ENCODE results near the gene AMOTL1.

AMOTL1 gene

GRCh38 chr11:94767701-94768601, at the start of gene AMOTL1:
Gene AMOTL1, plus strand, starts transcription at chr11:94768356. Its CDS starts 156 bp downstream, at chr11:94768512.
- H3K27me3 ChIP-seq (ENCODE audit: control insufficient read depth in 1 of 2, insufficient read depth in 2 of 2, low read length in 2 of 2), result no peaks in the 10 kb centered on the region
- H3K4me3 ChIP-seq (ENCODE audit: low read length in 2 of 2), result peak within 1 kb of the TSS; percentile 69 to 92
- peaks cover 38% of the 10 kb centered on the region for H3K4me1 ChIP-seq (ENCODE audit: control insufficient read depth, insufficient read depth, low read length)
- H3K27ac ChIP-seq (ENCODE audit: low read length), result peak within 1 kb of the TSS; percentile 95
- H3K9ac ChIP-seq (ENCODE audit: low read length in 2 of 2), result peak within 1 kb of the TSS; percentile 92 to 95
- no peaks in the 10 kb centered on the region for H3K36me3 ChIP-seq (ENCODE audit: control insufficient read depth in 2 of 2, insufficient read depth in 2 of 2, low read length in 2 of 2)
- H3K9me3 ChIP-seq (ENCODE audit: control insufficient read depth in 2 of 2, low read length in 2 of 2), result no peaks in the 10 kb centered on the region

DNA sequence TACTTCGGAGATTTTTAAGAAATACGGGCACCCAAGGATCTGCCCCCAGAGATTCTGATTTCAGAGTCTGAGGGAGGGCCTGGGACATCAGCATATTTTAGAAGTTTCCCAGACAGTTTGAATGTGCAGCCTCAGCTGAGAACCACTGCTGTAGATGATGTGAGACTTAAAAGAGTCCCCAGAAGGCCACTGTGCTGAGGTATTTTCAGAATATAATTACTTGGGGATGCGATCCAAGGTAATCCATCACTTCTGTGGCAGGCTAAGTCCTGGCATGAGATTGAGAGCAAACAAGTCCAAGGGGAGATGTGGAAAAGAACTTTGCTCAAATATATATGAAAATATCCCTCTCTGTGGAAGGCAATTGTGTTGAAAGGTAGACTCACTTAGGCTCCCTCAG, 48.3 kb upstream of the AMOTL1 start:
- no peak overlapping the region for H3K9ac ChIP-seq (ENCODE audit: low read length in 2 of 2)
- H3K4me1 ChIP-seq (ENCODE audit: control insufficient read depth, insufficient read depth, low read length), result no peaks in the 10 kb centered on the region
- no peaks in the 10 kb centered on the region for H3K9me3 ChIP-seq (ENCODE audit: control insufficient read depth in 2 of 2, low read length in 2 of 2)
- H3K27me3 ChIP-seq (ENCODE audit: control insufficient read depth in 1 of 2, insufficient read depth in 2 of 2, low read length in 2 of 2), result no peaks in the 10 kb centered on the region
- no peak overlapping the region for H3K27ac ChIP-seq (ENCODE audit: low read length)
- H3K4me3 ChIP-seq (ENCODE audit: low read length in 2 of 2), result no peak overlapping the region
- no peaks in the 10 kb centered on the region for H3K36me3 ChIP-seq (ENCODE audit: control insufficient read depth in 2 of 2, insufficient read depth in 2 of 2, low read length in 2 of 2)

- H3K4me1 ChIP-seq (ENCODE audit: control insufficient read depth, insufficient read depth, low read length), result no peaks in the 10 kb centered on the region
- no peaks in the 10 kb centered on the region for H3K36me3 ChIP-seq (ENCODE audit: control insufficient read depth in 2 of 2, insufficient read depth in 2 of 2, low read length in 2 of 2)
- no peak overlapping the region for H3K27ac ChIP-seq (ENCODE audit: low read length)
- no peak overlapping the region for H3K4me3 ChIP-seq (ENCODE audit: low read length in 2 of 2)
- no peaks in the 10 kb centered on the region for H3K27me3 ChIP-seq (ENCODE audit: control insufficient read depth in 1 of 2, insufficient read depth in 2 of 2, low read length in 2 of 2)
- H3K9ac ChIP-seq (ENCODE audit: low read length in 2 of 2), result no peak overlapping the region
- H3K9me3 ChIP-seq (ENCODE audit: control insufficient read depth in 2 of 2, low read length in 2 of 2), result no peaks in the 10 kb centered on the region
Observed at GRCh38 chr11:94721565-94722292, 46.4 kb upstream of the AMOTL1 start.

DNA sequence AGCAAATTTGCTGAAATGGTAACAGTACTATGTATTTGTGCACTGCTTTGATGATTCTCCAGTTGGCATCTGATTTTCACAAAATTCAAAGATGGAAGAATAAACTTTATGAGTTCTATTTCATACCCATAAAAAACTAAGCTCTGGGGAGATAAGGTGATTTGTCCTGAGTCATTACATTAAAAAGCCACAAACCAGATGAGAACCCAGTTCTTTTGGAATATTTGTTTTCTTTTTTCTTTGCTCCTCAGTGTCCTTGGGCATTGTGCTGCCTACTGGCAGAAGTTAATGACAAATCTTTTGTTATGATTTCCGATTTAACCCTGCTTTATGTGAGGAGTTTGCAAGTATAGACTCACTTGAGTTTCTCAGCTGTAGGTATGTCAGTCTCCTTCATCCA, 45.4 kb upstream of the AMOTL1 start:
- no peak overlapping the region for H3K4me3 ChIP-seq (ENCODE audit: low read length in 2 of 2)
- no peaks in the 10 kb centered on the region for H3K4me1 ChIP-seq (ENCODE audit: control insufficient read depth, insufficient read depth, low read length)
- no peaks in the 10 kb centered on the region for H3K27me3 ChIP-seq (ENCODE audit: control insufficient read depth in 1 of 2, insufficient read depth in 2 of 2, low read length in 2 of 2)
- H3K9ac ChIP-seq (ENCODE audit: low read length in 2 of 2), result no peak overlapping the region
- no peaks in the 10 kb centered on the region for H3K36me3 ChIP-seq (ENCODE audit: control insufficient read depth in 2 of 2, insufficient read depth in 2 of 2, low read length in 2 of 2)
- H3K9me3 ChIP-seq (ENCODE audit: control insufficient read depth in 2 of 2, low read length in 2 of 2), result no peaks in the 10 kb centered on the region
- no peak overlapping the region for H3K27ac ChIP-seq (ENCODE audit: low read length)

DNA sequence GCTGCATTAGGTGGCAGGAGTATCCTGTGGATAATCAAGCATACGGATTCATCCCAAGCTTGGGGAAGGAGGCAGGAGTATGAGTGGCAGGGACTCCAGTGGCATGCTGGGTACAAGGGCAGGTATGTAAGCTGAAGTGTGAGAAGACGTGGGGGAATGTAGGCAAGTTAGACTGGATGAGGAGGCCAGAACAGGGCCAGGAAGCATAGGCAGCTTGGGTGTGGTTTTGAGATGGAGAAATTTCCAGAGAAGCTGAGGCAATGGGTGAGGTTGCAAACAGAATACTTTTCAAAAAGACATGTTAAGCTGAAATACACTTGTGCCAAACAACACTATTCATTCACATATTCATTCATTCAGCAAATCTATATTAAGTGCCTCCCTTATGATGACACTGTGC, 43.1 kb upstream of the AMOTL1 start:
- Histone ChIP-seq H3K9me3 (ENCODE audit: control insufficient read depth in 2 of 2, low read length in 2 of 2) (no peaks in the 10 kb centered on the region), H3K4me3 (ENCODE audit: low read length in 2 of 2) (no peak overlapping the region), H3K36me3 (ENCODE audit: control insufficient read depth in 2 of 2, insufficient read depth in 2 of 2, low read length in 2 of 2) (no peaks in the 10 kb centered on the region), H3K4me1 (ENCODE audit: control insufficient read depth, insufficient read depth, low read length) (no peaks in the 10 kb centered on the region), H3K27me3 (ENCODE audit: control insufficient read depth in 1 of 2, insufficient read depth in 2 of 2, low read length in 2 of 2) (no peaks in the 10 kb centered on the region), H3K9ac (ENCODE audit: low read length in 2 of 2) (no peak overlapping the region), H3K27ac (ENCODE audit: low read length) (no peak overlapping the region)

DNA sequence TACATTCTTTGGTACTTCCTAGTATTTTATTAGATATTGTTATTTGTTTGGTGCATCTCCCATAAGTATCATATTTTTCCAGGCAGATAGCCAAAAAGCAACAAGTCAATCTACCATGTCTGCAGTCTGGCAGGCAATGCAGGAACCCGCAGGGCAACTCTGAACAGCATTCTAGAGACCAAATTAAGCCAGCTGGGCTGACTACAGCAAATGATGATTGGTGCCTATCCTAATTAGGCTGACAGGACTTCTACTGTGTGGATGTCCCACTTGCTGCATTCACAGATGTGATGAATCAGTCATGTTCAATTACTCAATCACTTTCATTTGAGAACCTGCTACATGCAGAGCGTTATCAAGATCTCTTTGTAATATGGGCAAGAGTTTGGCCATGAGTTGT, 40.3 kb upstream of the AMOTL1 start:
- Histone ChIP-seq H3K27ac (ENCODE audit: low read length) (no peak overlapping the region), H3K4me1 (ENCODE audit: control insufficient read depth, insufficient read depth, low read length) (peaks cover 3% of the 10 kb centered on the region), H3K9ac (ENCODE audit: low read length in 2 of 2) (no peak overlapping the region), H3K4me3 (ENCODE audit: low read length in 2 of 2) (no peak overlapping the region), H3K27me3 (ENCODE audit: control insufficient read depth in 1 of 2, insufficient read depth in 2 of 2, low read length in 2 of 2) (no peaks in the 10 kb centered on the region), H3K9me3 (ENCODE audit: control insufficient read depth in 2 of 2, low read length in 2 of 2) (no peaks in the 10 kb centered on the region), H3K36me3 (ENCODE audit: control insufficient read depth in 2 of 2, insufficient read depth in 2 of 2, low read length in 2 of 2) (no peaks in the 10 kb centered on the region)

DNA sequence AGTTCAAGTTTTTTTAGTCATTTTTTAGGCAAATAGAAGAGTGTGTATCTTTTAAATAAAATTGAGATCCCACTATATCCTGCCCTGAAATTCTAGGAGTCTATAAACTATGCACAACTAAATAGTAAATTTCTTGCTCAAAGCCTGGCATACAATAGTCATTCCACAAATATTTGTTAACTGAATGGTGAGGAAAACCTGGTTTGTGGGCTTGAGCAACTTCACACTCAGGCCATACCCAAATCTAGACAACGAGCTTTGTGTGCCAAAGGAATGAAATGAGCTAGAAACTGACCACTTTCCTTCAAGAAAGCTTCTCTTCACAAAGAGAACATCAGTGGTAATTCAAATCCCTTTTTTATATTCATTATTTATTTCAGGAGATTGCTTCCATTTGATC, 39.6 kb upstream of the AMOTL1 start:
- peaks cover 3% of the 10 kb centered on the region for H3K4me1 ChIP-seq (ENCODE audit: control insufficient read depth, insufficient read depth, low read length)
- H3K4me3 ChIP-seq (ENCODE audit: low read length in 2 of 2), result no peak overlapping the region
- H3K27me3 ChIP-seq (ENCODE audit: control insufficient read depth in 1 of 2, insufficient read depth in 2 of 2, low read length in 2 of 2), result no peaks in the 10 kb centered on the region
- no peak overlapping the region for H3K9ac ChIP-seq (ENCODE audit: low read length in 2 of 2)
- H3K36me3 ChIP-seq (ENCODE audit: control insufficient read depth in 2 of 2, insufficient read depth in 2 of 2, low read length in 2 of 2), result no peaks in the 10 kb centered on the region
- no peaks in the 10 kb centered on the region for H3K9me3 ChIP-seq (ENCODE audit: control insufficient read depth in 2 of 2, low read length in 2 of 2)
- H3K27ac ChIP-seq (ENCODE audit: low read length), result no peak overlapping the region

DNA sequence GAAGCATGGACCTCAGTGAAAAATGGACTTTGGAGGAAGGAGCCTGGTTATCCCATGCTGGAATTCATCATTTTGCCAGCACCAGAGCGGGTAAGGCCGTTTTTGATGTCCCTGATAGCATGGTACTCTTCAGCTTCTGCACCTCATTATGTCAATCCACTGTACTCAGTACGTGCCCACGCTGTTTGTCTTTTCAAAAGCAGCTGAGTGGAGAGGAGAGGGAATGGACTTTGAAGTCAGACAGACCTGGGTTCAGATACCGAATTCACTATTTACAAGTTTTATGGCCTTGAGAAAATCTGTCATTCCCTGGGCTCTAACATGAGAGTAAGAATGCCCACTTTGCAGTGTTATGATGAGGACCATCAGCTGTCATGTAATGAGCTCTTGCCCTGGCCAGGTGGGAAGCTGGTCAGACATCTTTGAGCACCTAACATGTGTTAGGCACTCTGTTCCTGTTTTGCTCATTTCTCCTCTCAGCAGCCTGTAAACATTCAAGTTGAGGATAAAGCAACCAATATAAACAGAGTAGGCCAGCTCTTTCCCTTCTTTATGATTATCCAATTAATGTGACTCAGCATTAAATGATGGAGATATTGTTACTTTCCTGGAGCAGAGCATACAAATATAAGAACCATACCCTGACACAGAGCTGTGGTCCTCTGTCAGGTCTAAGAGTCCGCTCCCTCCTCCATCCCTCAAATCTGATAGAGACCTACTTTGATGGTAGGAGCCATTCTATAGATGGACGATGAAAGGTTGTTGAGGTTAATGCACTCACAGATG, 39.0 kb upstream of the AMOTL1 start:
- Histone ChIP-seq H3K36me3 (ENCODE audit: control insufficient read depth in 2 of 2, insufficient read depth in 2 of 2, low read length in 2 of 2) (no peaks in the 10 kb centered on the region), H3K27me3 (ENCODE audit: control insufficient read depth in 1 of 2, insufficient read depth in 2 of 2, low read length in 2 of 2) (no peaks in the 10 kb centered on the region), H3K27ac (ENCODE audit: low read length) (no peak overlapping the region), H3K9me3 (ENCODE audit: control insufficient read depth in 2 of 2, low read length in 2 of 2) (no peaks in the 10 kb centered on the region), H3K4me3 (ENCODE audit: low read length in 2 of 2) (no peak overlapping the region), H3K4me1 (ENCODE audit: control insufficient read depth, insufficient read depth, low read length) (peaks cover 3% of the 10 kb centered on the region), H3K9ac (ENCODE audit: low read length in 2 of 2) (no peak overlapping the region)

DNA sequence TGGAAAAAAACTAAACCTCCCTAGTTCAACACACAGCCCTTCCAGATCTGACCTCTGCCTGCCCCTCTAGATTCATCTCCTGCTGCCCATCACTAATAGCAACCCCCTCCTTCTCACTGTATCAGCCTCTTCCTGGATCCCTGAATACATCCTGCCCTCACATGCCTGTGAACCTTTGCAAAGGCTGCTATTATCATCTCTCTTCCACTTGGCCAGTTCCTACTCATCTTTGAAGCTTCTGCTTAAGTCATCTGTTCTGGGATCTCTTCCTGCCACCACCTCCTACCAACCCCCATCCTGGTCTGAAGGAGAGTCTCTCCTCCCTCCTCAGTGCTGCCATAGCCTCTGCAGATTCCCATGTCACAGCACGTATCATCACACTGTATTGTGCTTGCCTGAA, 38.0 kb upstream of the AMOTL1 start:
- no peak overlapping the region for H3K9ac ChIP-seq (ENCODE audit: low read length in 2 of 2)
- H3K27me3 ChIP-seq (ENCODE audit: control insufficient read depth in 1 of 2, insufficient read depth in 2 of 2, low read length in 2 of 2), result no peaks in the 10 kb centered on the region
- peaks cover 3% of the 10 kb centered on the region for H3K4me1 ChIP-seq (ENCODE audit: control insufficient read depth, insufficient read depth, low read length)
- H3K9me3 ChIP-seq (ENCODE audit: control insufficient read depth in 2 of 2, low read length in 2 of 2), result no peaks in the 10 kb centered on the region
- no peaks in the 10 kb centered on the region for H3K36me3 ChIP-seq (ENCODE audit: control insufficient read depth in 2 of 2, insufficient read depth in 2 of 2, low read length in 2 of 2)
- H3K4me3 ChIP-seq (ENCODE audit: low read length in 2 of 2), result no peak overlapping the region
- no peak overlapping the region for H3K27ac ChIP-seq (ENCODE audit: low read length)

DNA sequence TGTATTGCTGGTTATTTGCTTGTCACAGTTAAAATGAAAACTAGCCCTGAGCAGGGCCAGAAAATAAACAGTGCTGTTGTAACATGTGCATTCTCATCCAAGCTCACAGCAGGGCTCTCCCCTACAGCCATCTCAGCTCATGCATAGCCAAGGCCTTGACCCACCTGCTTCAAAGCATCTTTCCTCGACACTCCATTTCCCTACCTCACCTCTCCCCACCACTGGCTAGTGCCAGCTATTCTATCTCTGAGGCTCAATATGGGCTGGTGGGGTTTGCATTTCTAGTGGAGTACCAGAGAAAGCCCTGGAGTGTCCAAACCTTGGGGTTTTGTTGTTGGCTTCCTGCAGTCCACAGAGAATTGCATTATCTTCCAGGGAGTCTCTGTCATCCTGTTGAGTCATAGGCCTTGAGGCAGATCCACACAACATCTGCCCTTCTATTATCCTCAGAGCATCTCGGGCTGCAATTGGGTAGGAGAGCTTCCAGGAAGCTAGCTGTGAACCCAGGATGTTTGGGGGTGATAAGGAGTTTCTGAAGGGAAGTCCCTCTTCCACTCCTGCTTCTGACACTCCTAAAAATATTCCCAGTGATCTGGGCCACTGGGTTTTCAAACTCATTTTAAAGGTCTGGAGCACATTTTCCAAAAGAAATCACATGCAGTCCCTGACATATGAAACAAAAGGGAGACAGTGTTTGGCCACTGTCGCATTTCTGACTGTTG, 36.1 kb upstream of the AMOTL1 start:
- H3K9ac ChIP-seq (ENCODE audit: low read length in 2 of 2), result no peak overlapping the region
- H3K27ac ChIP-seq (ENCODE audit: low read length), result peak overlapping the region; percentile 25
- H3K9me3 ChIP-seq (ENCODE audit: control insufficient read depth in 2 of 2, low read length in 2 of 2), result no peaks in the 10 kb centered on the region
- H3K4me1 ChIP-seq (ENCODE audit: control insufficient read depth, insufficient read depth, low read length), result peaks cover 10% of the 10 kb centered on the region
- no peaks in the 10 kb centered on the region for H3K27me3 ChIP-seq (ENCODE audit: control insufficient read depth in 1 of 2, insufficient read depth in 2 of 2, low read length in 2 of 2)
- no peak overlapping the region for H3K4me3 ChIP-seq (ENCODE audit: low read length in 2 of 2)
- H3K36me3 ChIP-seq (ENCODE audit: control insufficient read depth in 2 of 2, insufficient read depth in 2 of 2, low read length in 2 of 2), result no peaks in the 10 kb centered on the region
